ACHN (cell line): Measurements from ENCODE around the gene LAMB2.
A peak's percentile ranks its signal among the peaks of the same experiment; 100 is the strongest.

Experiments used
- DNase-seq: peaks from one replicate; pipeline ENCODE4 v3.0.0-alpha.2; 2015
- in situ Hi-C: cut with HindIII; loops from 2 replicates; pipeline ENCODE4 v1.10.0; 2017; ENCODE audit warnings: low sequenced_read_pairs, low pct_ligation_motif_present, low pct_unique_long_range_greater_than_20kb

The LAMB2 gene

DNA sequence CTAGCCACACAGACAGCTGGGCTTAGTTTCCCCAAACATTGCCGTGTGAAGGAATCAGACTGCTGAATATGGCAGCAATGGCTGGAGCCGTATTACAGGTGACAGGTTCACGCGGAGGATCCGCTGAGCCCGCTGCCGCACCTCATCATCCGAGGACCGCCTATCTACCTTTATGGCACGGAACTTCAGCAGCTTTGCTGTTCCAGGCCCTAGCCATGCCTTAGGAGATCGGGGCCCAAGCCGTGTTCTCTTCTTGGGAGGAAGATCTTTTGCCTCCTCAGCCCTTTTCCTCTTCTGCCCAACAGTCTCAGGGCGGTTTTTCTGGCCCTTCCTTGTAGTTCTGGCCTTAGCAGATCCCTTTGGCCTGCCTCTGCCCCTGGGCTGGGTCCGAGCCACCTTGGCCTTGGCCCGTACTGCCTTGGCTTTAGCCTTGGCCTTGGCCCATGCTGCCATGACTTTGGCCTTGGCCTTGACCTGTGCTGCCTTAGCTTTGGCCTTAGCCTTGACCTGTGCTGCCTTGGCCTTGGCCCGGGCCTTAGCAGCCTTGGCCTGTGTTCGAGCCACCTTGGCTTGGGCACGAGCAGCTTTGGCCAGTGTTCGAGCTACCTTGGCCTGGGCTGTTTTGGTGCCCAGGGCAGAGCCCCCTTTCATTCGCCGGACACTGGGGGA lies 30.0 kb upstream of the LAMB2 start:
- in situ Hi-C loops, result no loop called here
- no peak for DNase-seq

GRCh38 chr3:49161808-49162530 lies 29.1 kb upstream of the LAMB2 start:
- in situ Hi-C loops, result no loop called here
- DNase-seq, result no peak

- no peak for DNase-seq
These were observed 28.3 kb upstream of the LAMB2 start for GRCh38 chr3:49161197-49161596.

GRCh38 chr3:49158792-49159191 lies 25.9 kb upstream of the LAMB2 start:
- in situ Hi-C loops, result no loop called here
- peak; percentile 95 for DNase-seq

More at GRCh38 chr3:49161197-49161596, 28.3 kb upstream of the LAMB2 start:
- in situ Hi-C loops, result no loop called here

- peak; percentile 21 for DNase-seq
- in situ Hi-C loops, result no loop called here
These were observed 25.4 kb upstream of the LAMB2 start for GRCh38 chr3:49158103-49158709.

DNA sequence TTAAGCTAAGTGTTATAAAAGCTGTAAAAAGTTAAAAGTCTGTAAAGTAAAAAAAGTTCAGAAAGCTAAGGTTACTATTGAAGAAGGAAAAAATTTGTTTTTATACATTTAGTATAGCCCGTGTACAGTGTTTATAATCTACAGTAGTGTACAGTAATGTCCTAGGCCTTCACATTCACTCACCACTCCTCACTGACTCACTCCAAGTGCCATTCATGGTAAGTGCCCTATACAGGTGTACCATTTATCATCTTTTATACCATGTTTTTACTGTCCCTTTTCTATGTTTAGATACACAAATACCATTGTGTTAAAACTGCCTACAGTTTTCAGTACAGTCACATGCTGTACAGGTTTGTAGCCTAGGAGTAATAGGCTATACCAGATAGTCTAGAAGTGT lies 24.4 kb upstream of the LAMB2 start:
- DNase-seq, result no peak
- in situ Hi-C loops, result no loop called here

GRCh38 chr3:49153349-49153912 lies 20.6 kb upstream of the LAMB2 start:
- in situ Hi-C loops, result no loop called here
- DNase-seq, result no peak

DNA sequence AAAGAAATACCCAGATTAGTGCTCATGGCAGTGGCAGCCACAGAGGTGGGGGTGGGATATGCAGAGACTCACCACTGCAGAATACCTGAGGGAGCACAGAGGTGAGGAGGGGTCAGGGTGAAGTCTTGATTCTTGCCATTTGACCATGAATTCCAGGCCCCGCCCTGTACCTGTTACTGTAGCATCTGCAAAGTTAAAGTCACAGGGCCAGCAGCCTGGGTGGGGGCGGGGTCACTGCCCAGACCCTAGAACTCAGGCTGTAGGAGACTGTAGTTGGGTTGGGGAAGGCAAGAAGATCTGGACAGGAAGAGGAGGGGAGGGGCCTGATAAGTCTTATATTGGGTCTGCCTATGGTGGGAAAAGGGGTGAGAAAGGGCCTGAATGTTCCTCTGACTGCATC lies 18.8 kb upstream of the LAMB2 start:
- in situ Hi-C loops, result no loop called here

DNA sequence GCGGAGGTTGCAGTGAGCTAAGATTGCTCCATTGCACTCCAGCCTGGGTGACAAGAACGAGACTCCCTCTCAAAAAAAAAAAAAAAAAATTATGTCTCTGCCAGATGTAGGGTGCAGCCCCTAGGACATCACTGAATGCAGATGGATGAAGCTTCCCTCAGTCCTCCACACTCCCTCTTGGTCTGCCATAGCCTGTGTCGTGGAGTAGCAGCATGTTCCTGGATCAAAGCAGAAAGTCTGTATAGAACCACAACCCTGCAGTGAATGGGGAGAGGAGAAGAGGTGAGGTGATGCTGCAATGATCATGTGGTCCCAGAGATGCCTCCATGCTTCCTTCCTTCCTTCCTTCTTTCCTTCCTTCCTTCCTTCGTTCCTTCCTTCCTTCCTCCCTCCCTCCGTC lies 15.3 kb upstream of the LAMB2 start:
- in situ Hi-C loops, result no loop called here
- DNase-seq, result no peak

More for the DNA sequence above, 18.8 kb upstream of the LAMB2 start:
- no peak for DNase-seq

GRCh38 chr3:49140080-49140479 lies 7.2 kb upstream of the LAMB2 start:
- in situ Hi-C loops, result no loop called here

GRCh38 chr3:49135499-49135898 lies 2.6 kb upstream of the LAMB2 start:
- in situ Hi-C loops, result no loop called here
- no peak for DNase-seq

More at GRCh38 chr3:49140080-49140479, 7.2 kb upstream of the LAMB2 start:
- DNase-seq, result no peak

GRCh38 chr3:49134471-49135265 lies 1.8 kb upstream of the LAMB2 start:
- DNase-seq, result no peak
- in situ Hi-C loops, result no loop called here

GRCh38 chr3:49133226-49133951 lies 539 bp upstream of the LAMB2 start:
- in situ Hi-C loops, result no loop called here
- peak; percentile 84 for DNase-seq

GRCh38 chr3:49132073-49132436 lies 795 bp downstream of the LAMB2 start:
- in situ Hi-C loops, result no loop called here
- DNase-seq, result no peak

- DNase-seq, result no peak
- in situ Hi-C loops, result no loop called here
These were observed 1.3 kb downstream of the LAMB2 start for GRCh38 chr3:49131576-49131975.

DNA sequence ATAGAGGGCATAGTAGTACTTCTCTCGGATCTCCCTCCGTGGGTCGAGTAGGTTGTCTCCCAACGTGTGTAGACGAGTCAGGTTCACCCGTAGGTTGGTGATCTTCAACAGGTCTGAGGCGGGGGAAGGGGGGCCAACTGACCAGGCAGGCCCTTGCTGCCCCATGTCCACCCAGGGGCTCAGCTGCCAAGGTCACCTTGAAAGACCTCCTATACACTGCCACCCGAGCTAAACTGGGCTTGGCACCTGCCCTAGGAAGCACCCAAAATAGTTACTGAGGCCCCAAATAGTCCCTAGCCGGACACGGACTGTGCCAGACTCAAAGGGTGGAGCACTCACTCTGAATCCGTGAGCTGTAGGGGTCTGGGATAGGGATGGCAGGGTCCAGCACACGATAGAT lies 1.8 kb downstream of the LAMB2 start:
- in situ Hi-C loops, result no loop called here

GRCh38 chr3:49124991-49125670 lies 7.7 kb downstream of the LAMB2 start:
- no peak for DNase-seq
- in situ Hi-C loops, result no loop called here

More for the DNA sequence above, 1.8 kb downstream of the LAMB2 start:
- no peak for DNase-seq

- no peak for DNase-seq
- in situ Hi-C loops, result no loop called here
These were observed 8.6 kb downstream of the LAMB2 start for GRCh38 chr3:49124203-49124602.
